Subcutaneous abdominal adipose tissue (tissue), 5 donors: ENCODE measurements around the gene MPDU1.
"Not testable (repeated sequence)": the region's sequence is repeated elsewhere in the genome, so short reads cannot be mapped to it uniquely, and the experiment has no call there.

Experiments used
- H3K27ac ChIP-seq: one replicate; pipeline ENCODE4 v1.7.0; 2013; ENCODE audit warnings: low read depth, mild to moderate bottlenecking, inconsistent platforms, low read length, moderate library complexity
- H3K27me3 ChIP-seq, 5 donors: one replicate each; pipeline ENCODE4 v1.7.0; 2013; ENCODE audit warnings: low read length in 5 of 5, inconsistent platforms in 1 of 5; ENCODE audit not compliant: control insufficient read depth in 5 of 5, insufficient read depth in 4 of 5
- H3K36me3 ChIP-seq, 5 donors: one replicate each; pipeline ENCODE4 v1.7.0; 2013; ENCODE audit warnings: low read length in 5 of 5; ENCODE audit not compliant: control insufficient read depth in 5 of 5, insufficient read depth in 5 of 5
- H3K4me1 ChIP-seq, 5 donors: one replicate each; pipeline ENCODE4 v1.7.0; 2013; ENCODE audit warnings: low read length in 5 of 5, mild to moderate bottlenecking in 3 of 5, moderate library complexity in 1 of 5; ENCODE audit not compliant: control insufficient read depth in 5 of 5, insufficient read depth in 5 of 5
- H3K4me3 ChIP-seq, 5 donors: one replicate each; pipeline ENCODE4 v1.7.0; 2013; ENCODE audit warnings: low read length in 5 of 5, low read depth in 1 of 5
- H3K9ac ChIP-seq, 5 donors: one replicate each; pipeline ENCODE4 v1.7.0; 2013; ENCODE audit warnings: low read length in 5 of 5, mild to moderate bottlenecking in 4 of 5, moderate library complexity in 3 of 5
- H3K9me3 ChIP-seq, 5 donors: one replicate each; pipeline ENCODE4 v1.7.0; 2013; ENCODE audit warnings: low read length in 5 of 5; ENCODE audit not compliant: control insufficient read depth in 5 of 5
- donor health status: healthy.
- donor health status: healthy.
- donor health status: healthy.
- donor health status: healthy.
- donor health status: healthy.

Gene MPDU1

DNA sequence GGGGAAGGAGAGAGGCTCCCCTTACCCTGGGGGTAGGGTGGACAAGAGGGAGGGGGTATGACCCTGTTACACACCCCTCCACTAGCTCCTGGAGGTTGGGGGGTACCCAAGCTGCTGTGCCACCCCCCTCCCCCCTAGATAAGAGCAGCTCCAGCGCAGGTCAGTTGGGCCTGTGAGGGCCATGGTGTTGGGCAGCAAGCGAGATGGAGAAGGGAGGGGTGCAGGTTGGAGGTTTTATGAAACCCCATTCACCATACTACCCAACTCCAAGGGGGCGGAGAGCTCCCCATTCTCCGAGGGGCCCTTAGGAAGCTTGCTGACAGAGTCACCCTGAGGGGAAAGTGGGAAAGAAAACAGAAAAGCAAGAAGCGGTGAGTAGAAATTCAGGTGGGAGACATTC lies 7.9 kb downstream of the MPDU1 start:
- H3K9me3 ChIP-seq: no peaks in the 10 kb centered on the region
- peaks cover 11 to 83% (median 72%) of the 10 kb centered on the region in 5 donors for H3K36me3 ChIP-seq
- peaks cover 0 to 15% (median 11%) of the 10 kb centered on the region in 5 donors for H3K4me1 ChIP-seq
- no peak overlapping the region for H3K4me3 ChIP-seq
- no peak overlapping the region for H3K9ac ChIP-seq
- H3K27me3 ChIP-seq: no peaks in the 10 kb centered on the region
- no peak overlapping the region for H3K27ac ChIP-seq

DNA sequence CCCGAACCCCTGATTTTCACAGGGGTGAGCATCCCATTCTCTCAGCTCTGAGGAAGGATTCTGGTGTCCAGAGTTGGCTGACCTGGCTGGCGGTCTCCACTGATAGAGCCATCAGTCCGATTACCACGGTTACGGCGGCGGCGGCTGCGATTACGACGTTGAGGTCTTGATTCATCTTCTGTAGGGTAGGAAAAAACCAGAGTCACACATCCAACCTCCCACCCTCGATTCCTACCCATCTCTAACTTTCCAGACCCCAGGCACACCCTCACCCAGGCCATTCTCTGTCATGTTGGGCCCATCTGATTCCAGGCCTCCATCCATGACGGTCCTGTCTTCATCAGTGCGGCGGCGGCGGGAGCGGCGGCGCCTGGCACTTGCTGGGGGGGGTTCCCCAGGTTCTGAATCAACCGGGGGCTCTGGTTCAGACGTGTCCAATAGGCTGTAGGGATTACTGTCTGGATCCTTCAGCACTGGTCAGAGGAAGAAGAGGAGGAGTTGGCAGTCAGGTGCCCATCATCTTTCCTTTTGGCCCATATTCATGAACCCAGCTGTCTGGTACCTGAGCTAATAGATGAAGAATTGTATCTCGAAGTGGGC lies 8.9 kb downstream of the MPDU1 start:
- H3K27me3 ChIP-seq: no peaks in the 10 kb centered on the region
- peaks cover 0 to 15% (median 11%) of the 10 kb centered on the region in 5 donors for H3K4me1 ChIP-seq
- H3K9me3 ChIP-seq: no peaks in the 10 kb centered on the region
- peaks cover 11 to 83% (median 69%) of the 10 kb centered on the region in 5 donors for H3K36me3 ChIP-seq
- no peak overlapping the region for H3K27ac ChIP-seq
- H3K4me3 ChIP-seq: no peak overlapping the region
- no peak overlapping the region for H3K9ac ChIP-seq

DNA sequence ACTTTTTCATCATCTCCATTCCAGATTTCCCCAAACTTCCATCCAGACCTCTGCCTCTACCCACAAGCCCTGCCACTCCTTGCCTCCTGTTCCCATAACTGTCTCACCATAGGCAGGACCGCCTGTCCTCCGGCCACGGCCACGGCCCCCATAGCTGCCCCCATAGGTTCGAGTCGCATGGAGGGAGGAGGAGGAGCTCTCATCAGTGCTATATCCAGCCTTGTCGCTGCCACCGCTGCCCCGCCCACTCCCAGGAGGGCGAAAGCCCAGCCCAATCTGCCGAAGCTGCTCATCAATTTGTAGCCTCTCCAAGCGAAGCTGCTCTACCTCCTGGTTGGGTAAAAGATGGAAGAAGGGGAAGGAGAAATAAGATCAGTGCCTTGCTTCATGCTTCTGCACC lies 9.6 kb downstream of the MPDU1 start:
- no peak overlapping the region for H3K9ac ChIP-seq
- no peaks in the 10 kb centered on the region for H3K9me3 ChIP-seq
- no peaks in the 10 kb centered on the region for H3K27me3 ChIP-seq
- H3K4me3 ChIP-seq: no peak overlapping the region
- no peak overlapping the region for H3K27ac ChIP-seq
- peaks cover 11 to 77% (median 66%) of the 10 kb centered on the region in 5 donors for H3K36me3 ChIP-seq
- peaks cover 0 to 15% (median 11%) of the 10 kb centered on the region in 5 donors for H3K4me1 ChIP-seq

DNA sequence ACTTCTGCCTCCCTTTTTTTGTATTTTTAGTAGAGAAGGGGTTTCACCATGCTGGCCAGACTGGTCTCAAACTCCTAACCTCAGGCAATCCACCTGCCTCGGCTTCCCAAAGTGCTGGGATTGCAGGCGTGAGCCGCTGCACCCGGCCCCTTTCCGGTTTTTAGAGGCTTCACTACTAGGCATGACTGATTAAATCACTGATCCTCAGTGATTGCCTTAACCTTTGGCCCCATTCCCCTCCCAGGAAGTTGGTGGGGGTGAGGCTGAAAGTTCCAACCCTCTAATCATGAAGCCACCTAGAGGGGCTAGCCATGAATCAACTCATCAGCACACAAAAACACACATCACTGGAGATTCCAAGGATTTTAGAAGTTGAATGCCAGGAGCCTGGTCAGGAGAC lies 13.9 kb downstream of the MPDU1 start:
- H3K4me3 ChIP-seq, H3K9me3 ChIP-seq, H3K27me3 ChIP-seq, H3K9ac ChIP-seq, H3K4me1 ChIP-seq, H3K27ac ChIP-seq: not testable (repeated sequence)
- peaks cover 15 to 90% (median 78%) of the 10 kb centered on the region in 5 donors for H3K36me3 ChIP-seq

DNA sequence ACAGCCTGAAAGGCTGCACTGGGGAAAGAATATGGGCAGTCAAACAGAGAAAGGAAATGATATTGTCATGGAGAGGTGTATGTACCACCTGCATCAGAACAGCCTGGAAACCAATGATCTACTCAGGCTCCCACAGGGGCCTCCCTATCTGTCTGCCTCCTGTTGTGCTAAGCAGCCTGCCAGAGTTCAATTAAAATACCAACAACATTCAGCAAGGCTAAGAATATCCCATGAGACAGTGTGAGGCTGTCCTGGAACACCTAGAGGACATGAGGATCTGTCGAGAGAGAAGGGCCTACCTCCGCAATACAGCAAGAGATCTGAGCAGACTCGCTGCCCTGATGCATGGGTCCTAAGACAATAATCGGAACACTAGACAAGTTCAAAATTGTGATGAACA lies 22.6 kb downstream of the MPDU1 start:
- no peak overlapping the region for H3K27ac ChIP-seq
- no peaks in the 10 kb centered on the region for H3K9me3 ChIP-seq
- H3K4me1 ChIP-seq: peaks cover 0 to 5% (median 0%) of the 10 kb centered on the region in 5 donors
- H3K4me3 ChIP-seq: no peak overlapping the region
- peaks cover 14 to 53% (median 39%) of the 10 kb centered on the region in 5 donors for H3K36me3 ChIP-seq
- peak overlapping the region in 1 of 5 donors; percentile 10 for H3K9ac ChIP-seq
- H3K27me3 ChIP-seq: no peaks in the 10 kb centered on the region

DNA sequence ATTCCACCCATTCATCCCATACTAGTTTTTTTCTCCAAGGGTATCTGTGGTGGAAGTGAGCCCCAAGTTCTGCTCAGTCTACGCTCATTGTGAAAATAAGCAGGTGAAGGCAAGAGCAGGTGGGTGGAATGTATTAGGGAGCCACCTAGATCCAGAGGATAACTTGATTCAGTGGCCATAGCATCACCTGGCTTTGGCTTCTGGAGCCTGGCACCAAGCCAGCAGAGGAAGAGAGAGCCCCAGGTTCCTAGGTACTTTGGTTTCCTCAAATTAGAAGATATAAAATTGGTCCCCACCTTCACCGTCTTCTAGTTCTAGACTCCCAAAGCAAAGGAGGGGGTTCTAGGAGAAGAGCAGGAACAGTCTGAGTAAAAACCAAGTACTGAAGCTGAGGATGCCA lies 27.0 kb downstream of the MPDU1 start:
- H3K27me3 ChIP-seq: no peaks in the 10 kb centered on the region

DNA sequence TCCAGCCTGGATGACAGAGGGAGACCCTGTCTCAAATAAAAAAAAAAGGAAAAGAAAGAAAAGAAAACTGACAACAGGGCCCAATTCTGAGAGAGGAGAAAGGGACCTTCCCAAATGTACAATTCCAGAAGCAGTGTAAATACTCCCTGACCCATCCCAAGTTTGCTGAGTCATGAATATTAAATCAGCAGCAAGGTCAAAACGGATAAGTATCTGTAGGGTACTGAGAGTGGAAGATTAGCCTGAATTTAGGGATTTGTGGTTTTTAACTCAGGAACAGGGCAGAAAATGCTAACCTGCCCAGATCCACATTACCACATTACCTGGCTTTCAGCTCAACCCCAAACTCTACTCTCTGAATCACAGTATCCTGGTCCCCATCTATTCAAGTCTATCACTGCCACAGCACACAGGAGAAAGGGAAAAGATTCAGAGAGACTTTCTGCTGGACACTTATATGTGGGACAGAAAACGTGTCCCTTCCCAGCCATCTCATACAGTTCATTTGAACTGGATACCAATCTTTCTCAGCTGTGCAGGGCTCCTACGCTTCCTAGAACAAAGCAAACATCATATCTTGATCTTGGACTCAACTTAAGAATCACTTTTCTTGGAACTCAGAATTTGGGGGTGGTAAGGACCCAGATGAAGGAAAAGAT lies 28.1 kb downstream of the MPDU1 start:
- Histone ChIP-seq H3K9ac (peak overlapping the region in 4 of 5 donors; percentile 14 to 61 (median 48)), H3K9me3 (no peaks in the 10 kb centered on the region), H3K27me3 (no peaks in the 10 kb centered on the region), H3K27ac (no peak overlapping the region), H3K4me3 (no peak overlapping the region), H3K36me3 (peaks cover 0 to 11% (median 6%) of the 10 kb centered on the region in 5 donors), H3K4me1 (peaks cover 0 to 35% (median 28%) of the 10 kb centered on the region in 5 donors)

More for the DNA sequence above, 27.0 kb downstream of the MPDU1 start:
- Histone ChIP-seq H3K9ac (no peak overlapping the region), H3K27ac (no peak overlapping the region), H3K9me3 (no peaks in the 10 kb centered on the region), H3K4me3 (no peak overlapping the region), H3K4me1 (peaks cover 0 to 34% (median 28%) of the 10 kb centered on the region in 5 donors), H3K36me3 (peaks cover 3 to 14% (median 9%) of the 10 kb centered on the region in 5 donors)

DNA sequence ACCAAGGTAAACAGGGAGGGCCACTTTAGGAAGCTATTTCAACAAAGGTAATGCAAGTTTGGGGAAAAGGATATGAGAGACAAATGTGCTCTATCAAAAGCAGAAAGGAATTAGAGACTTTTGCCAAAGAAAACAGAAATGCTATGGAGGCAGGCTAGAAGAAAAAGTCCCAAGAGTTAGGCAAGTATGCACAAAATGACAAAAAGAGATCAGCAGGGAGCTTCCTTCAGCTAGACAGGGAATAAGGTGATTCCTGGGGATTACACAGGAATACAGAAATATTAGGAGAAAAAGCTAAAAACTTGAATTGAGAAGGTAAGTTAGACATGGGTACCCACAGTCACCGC lies 28.6 kb downstream of the MPDU1 start:
- peaks cover 0 to 11% (median 6%) of the 10 kb centered on the region in 5 donors for H3K36me3 ChIP-seq
- H3K4me1 ChIP-seq: peaks cover 0 to 35% (median 28%) of the 10 kb centered on the region in 5 donors
- no peak overlapping the region for H3K4me3 ChIP-seq
- no peaks in the 10 kb centered on the region for H3K9me3 ChIP-seq
- H3K27me3 ChIP-seq: no peaks in the 10 kb centered on the region
- no peak overlapping the region for H3K27ac ChIP-seq
- peak overlapping the region in 3 of 5 donors; percentile 14 to 57 (median 38) for H3K9ac ChIP-seq

DNA sequence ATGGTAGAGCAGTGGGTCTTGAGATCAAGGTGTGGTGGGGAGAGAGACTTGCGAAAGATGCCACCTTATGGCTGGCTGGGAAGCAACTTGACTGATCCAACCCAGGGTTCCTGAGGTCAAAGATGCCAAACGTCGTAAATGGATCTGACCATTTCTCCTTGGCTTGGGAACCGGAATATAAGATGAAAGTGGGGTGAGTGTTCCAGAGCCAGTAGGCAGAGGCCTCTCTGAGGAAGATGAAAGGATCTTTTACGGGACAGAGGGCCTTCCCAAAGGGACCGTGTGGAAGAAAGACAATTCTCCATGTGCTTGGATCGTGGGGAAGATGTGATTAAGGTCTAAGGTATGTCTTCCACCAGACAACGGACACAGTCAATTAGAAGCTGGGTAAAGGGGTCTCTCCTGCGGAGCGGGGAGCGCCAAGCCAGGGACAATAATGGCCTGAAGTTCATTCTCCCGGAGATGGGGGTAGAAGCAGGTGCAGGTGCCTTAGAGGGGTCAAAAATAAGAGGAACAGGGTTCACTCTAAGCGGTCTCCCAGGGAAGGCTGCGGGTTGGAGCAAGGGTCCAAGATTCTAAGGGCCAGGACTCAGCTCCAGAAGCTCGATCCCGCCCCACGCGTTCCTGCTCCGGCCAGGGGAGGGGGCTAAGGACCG lies 30.2 kb downstream of the MPDU1 start:
- Histone ChIP-seq H3K4me1 (peaks cover 0 to 35% (median 28%) of the 10 kb centered on the region in 5 donors), H3K27me3 (no peaks in the 10 kb centered on the region), H3K4me3 (peak overlapping the region; percentile 78 to 85 (median 82)), H3K9me3 (no peaks in the 10 kb centered on the region), H3K36me3 (peaks cover 0 to 11% (median 6%) of the 10 kb centered on the region in 5 donors), H3K9ac (peak overlapping the region; percentile 68 to 95 (median 90)), H3K27ac (peak overlapping the region; percentile 76)
